H1 (cell line): ENCODE data around the gene NUP43. TPM values are rescaled to one million over a fixed set of nuclear protein-coding genes. Genes with fewer than 3 reads are reported as not detected.
"Not testable (repeated sequence)": the region's sequence is repeated elsewhere in the genome, so short reads cannot be mapped to it uniquely, and the experiment has no call there.

Source experiments
- CTCF ChIA-PET: fragments of 300-600 bp; sonication (Branson Sonifier 250); formaldehyde crosslinking; loops from one replicate; lab custom pipeline; 2021; ENCODE audit not compliant: partially characterized antibody; lab: Charles Lee
- POLR2A ChIA-PET: fragments of 300-600 bp; sonication (Branson Sonifier 250); formaldehyde crosslinking; loops from one replicate; lab custom pipeline; 2021; ENCODE audit warnings: inconsistent platforms; ENCODE audit not compliant: partially characterized antibody; lab: Charles Lee
- DNase-seq, 2 experiments: peaks; one replicate each; pipeline versions ENCODE4 v3.0.0 to v3.0.0-alpha.2; 2010 to 2022; ENCODE audit warnings: low spot score in 2 of 2, low read depth in 1 of 2, mixed read lengths in 1 of 2
- FAIRE-seq: peaks from 2 replicates; lab custom pipeline; 2011; peaks lifted over from hg19 to GRCh38; lab: Jason Lieb, UNC
- H2AFZ ChIP-seq: 2 replicates; pipeline ENCODE4 v1.8.1; 2012; ENCODE audit warnings: low read length, inconsistent platforms
- H2AK5ac ChIP-seq: 2 replicates; pipeline ENCODE4 v1.6.1; 2013; ENCODE audit warnings: low read depth, low read length
- H2BK120ac ChIP-seq: replicated peaks from 2 replicates; pipeline ENCODE3; 2013; ENCODE audit warnings: low read depth, low read length, inconsistent platforms
- H2BK12ac ChIP-seq: 2 replicates; pipeline ENCODE4 v1.6.1; 2013; ENCODE audit warnings: low read depth, low read length
- H2BK15ac ChIP-seq: 2 replicates; pipeline ENCODE4 v1.6.1; 2013; ENCODE audit warnings: low read length
- H2BK20ac ChIP-seq: 2 replicates; pipeline ENCODE4 v1.6.1; 2013; ENCODE audit warnings: low read length
- H2BK5ac ChIP-seq: 2 replicates; pipeline ENCODE4 v1.6.1; 2013; ENCODE audit warnings: low read depth, low read length
- H3K14ac ChIP-seq: 2 replicates; pipeline ENCODE4 v1.6.1; 2013; ENCODE audit warnings: inconsistent platforms; ENCODE audit not compliant: insufficient read length
- H3K18ac ChIP-seq: 2 replicates; pipeline ENCODE4 v1.6.1; 2013; ENCODE audit warnings: low read length; ENCODE audit errors: extremely low read depth
- H3K23ac ChIP-seq: 2 replicates; pipeline ENCODE4 v1.6.1; 2013; ENCODE audit warnings: inconsistent platforms; ENCODE audit not compliant: insufficient read length
- H3K23me2 ChIP-seq: 2 replicates; pipeline ENCODE4 v1.6.1; 2013; ENCODE audit warnings: low read depth, low read length
- H3K27ac ChIP-seq: 2 replicates; pipeline ENCODE4 v1.6.1; 2011; ENCODE audit warnings: low read depth, low read length, inconsistent platforms
- H3K27me3 ChIP-seq, 4 experiments: replicated peaks in 1 of 4; 1 replicate in 1 of 4; 2 replicates in 3 of 4; pipeline versions ENCODE4 v1.6.1 to v1.8.1; 2011 to 2013; ENCODE audit warnings: low read length in 3 of 4, mild to moderate bottlenecking in 3 of 4, inconsistent platforms in 2 of 4, mixed read lengths in 2 of 4, moderate library complexity in 1 of 4; ENCODE audit not compliant: control insufficient read depth in 3 of 4, insufficient read depth in 3 of 4; ENCODE audit errors: extremely low read depth in 1 of 4
- H3K36me3 ChIP-seq, 4 experiments: 2 replicates each; pipeline versions ENCODE4 v1.6.1 to v1.8.1; 2011 to 2013; ENCODE audit warnings: mild to moderate bottlenecking in 4 of 4, low read length in 3 of 4, moderate library complexity in 2 of 4, control low read depth in 1 of 4, inconsistent platforms in 1 of 4; ENCODE audit not compliant: insufficient read depth in 4 of 4, control insufficient read depth in 2 of 4
- H3K4ac ChIP-seq: replicated peaks from 2 replicates; pipeline ENCODE3; 2013; ENCODE audit warnings: low read length, low read depth, mixed read lengths, inconsistent platforms; ENCODE audit not compliant: insufficient read length
- H3K4me1 ChIP-seq, 4 experiments: replicated peaks in 1 of 4; 1 replicate in 1 of 4; 2 replicates in 3 of 4; pipeline versions ENCODE4 v1.6.1 to v1.8.1; 2011 to 2013; ENCODE audit warnings: low read length in 3 of 4, inconsistent platforms in 2 of 4, mixed read lengths in 1 of 4; ENCODE audit not compliant: insufficient read depth in 4 of 4, control insufficient read depth in 3 of 4
- H3K4me2 ChIP-seq, 2 experiments: 2 replicates each; pipeline versions ENCODE4 v1.6.1 to v1.8.1; 2011 to 2013; ENCODE audit warnings: low read depth in 2 of 2, low read length in 2 of 2, control low read depth in 1 of 2, inconsistent platforms in 1 of 2, mild to moderate bottlenecking in 1 of 2; ENCODE audit not compliant: insufficient read depth in 1 of 2
- H3K4me3 ChIP-seq, 4 experiments: fragments of 200-600, 300-600 bp in 1 of 4; sonication (generic), shearing (Covaris generic), sonication (Bioruptor Twin) in 1 of 4; 2 replicates each; pipeline versions ENCODE4 v1.5.1 to v1.8.1; 2011 to 2016; ENCODE audit warnings: low read length in 4 of 4, low read depth in 3 of 4, control low read depth in 2 of 4, inconsistent platforms in 2 of 4, mild to moderate bottlenecking in 2 of 4, mixed read lengths in 1 of 4, moderate library complexity in 1 of 4; ENCODE audit not compliant: insufficient read depth in 2 of 4; ENCODE audit errors: extremely low read depth in 1 of 4
- H3K56ac ChIP-seq: replicated peaks from 2 replicates; pipeline ENCODE3; 2013; ENCODE audit warnings: low read depth, mild to moderate bottlenecking, mixed read lengths, low read length, inconsistent platforms; ENCODE audit not compliant: insufficient read length
- H3K79me1 ChIP-seq: 2 replicates; pipeline ENCODE4 v1.6.1; 2013; ENCODE audit warnings: low read depth, low read length, control low read depth
- H3K79me2 ChIP-seq, 2 experiments: 2 replicates each; pipeline versions ENCODE4 v1.6.1 to v1.8.1; 2012 to 2013; ENCODE audit warnings: low read length in 2 of 2, mild to moderate bottlenecking in 2 of 2, inconsistent platforms in 1 of 2; ENCODE audit not compliant: insufficient read depth in 2 of 2, control insufficient read depth in 1 of 2
- H3K9ac ChIP-seq, 4 experiments: replicated peaks in 1 of 4; 1 replicate in 1 of 4; 2 replicates in 3 of 4; pipeline versions ENCODE4 v1.6.1 to v1.8.1; 2011 to 2013; ENCODE audit warnings: low read depth in 3 of 4, low read length in 3 of 4, control low read depth in 2 of 4, mild to moderate bottlenecking in 2 of 4, moderate library complexity in 2 of 4, inconsistent platforms in 1 of 4; ENCODE audit errors: extremely low read depth in 1 of 4
- H3K9me3 ChIP-seq, 2 experiments: 2 replicates each; pipeline versions ENCODE4 v1.6.1 to v1.8.1; 2012 to 2013; ENCODE audit warnings: mild to moderate bottlenecking in 2 of 2, moderate library complexity in 2 of 2, control low read depth in 1 of 2, inconsistent platforms in 1 of 2, low read depth in 1 of 2, low read length in 1 of 2, mixed read lengths in 1 of 2; ENCODE audit not compliant: insufficient read depth in 2 of 2
- H4K20me1 ChIP-seq, 2 experiments: replicated peaks in 1 of 2; 2 replicates each; pipeline versions ENCODE3 to v1.8.1; 2011 to 2013; ENCODE audit warnings: inconsistent platforms in 2 of 2, low read length in 2 of 2, mild to moderate bottlenecking in 1 of 2; ENCODE audit not compliant: insufficient read depth in 2 of 2, control insufficient read depth in 1 of 2
- H4K5ac ChIP-seq: 2 replicates; pipeline ENCODE4 v1.6.1; 2013; ENCODE audit warnings: low read length, low read depth, mixed read lengths, inconsistent platforms; ENCODE audit not compliant: insufficient read length
- H4K8ac ChIP-seq: 2 replicates; pipeline ENCODE4 v1.8.0; 2013; ENCODE audit warnings: mild to moderate bottlenecking, moderate library complexity, low read length, inconsistent platforms; ENCODE audit not compliant: insufficient read depth; ENCODE audit errors: extremely low read depth
- H4K91ac ChIP-seq: replicated peaks from 2 replicates; pipeline ENCODE3; 2013; ENCODE audit warnings: low read length, mixed read lengths, inconsistent platforms; ENCODE audit not compliant: insufficient read length
- WGBS, 2 experiments: shearing (Covaris generic) in 1 of 2; methylation state at CpG; one replicate each; pipeline versions ENCODE4 v1.1.6 to v1.1.7; 2013 to 2015; ENCODE audit warnings: low lambda C conversion rate in 2 of 2, mixed read lengths in 2 of 2, inconsistent platforms in 1 of 2, low coverage in 1 of 2, missing lambda C conversion rate in 1 of 2; ENCODE audit not compliant: insufficient replicate concordance in 2 of 2, insufficient coverage in 1 of 2, insufficient read length in 1 of 2; ENCODE audit errors: extremely low coverage in 1 of 2, missing lambda C conversion rate in 1 of 2; 5-methylcytosine and 5-hydroxymethylcytosine counted together
- polyA plus RNA-seq, 7 experiments: library from polyadenylated mRNA; depleted of rRNA in 3 of 7; stranded (reverse) in 5 of 7; unstranded in 2 of 7; fragments of >200 nt in 5 of 7; fragments of 200-250 nt in 2 of 7; gene quantifications; 1 replicate in 5 of 7; 2 replicates in 1 of 7; 4 replicates in 1 of 7; pipeline versions ENCODE4 v1.2.1 to v1.2.3, GENCODE V29; 2011 to 2013; ENCODE audit warnings: missing spikeins in 2 of 7, mixed read lengths in 2 of 7
- total RNA-seq: library from RNA; stranded (reverse); fragmentation: NEBNext Ultra II Directional; extraction: Animal tissue kit (Norgen Biotek cat#: 25700); gene quantifications from 2 replicates; pipeline ENCODE4 v1.2.1, GENCODE V29; 2021

Gene NUP43
- total and polyA plus RNA-seq, 2 of the 8 experiments (the other 6 are each of a cell fraction or from before 2014, with no cell fraction given) = 25.2 to 83.4 TPM

DNA sequence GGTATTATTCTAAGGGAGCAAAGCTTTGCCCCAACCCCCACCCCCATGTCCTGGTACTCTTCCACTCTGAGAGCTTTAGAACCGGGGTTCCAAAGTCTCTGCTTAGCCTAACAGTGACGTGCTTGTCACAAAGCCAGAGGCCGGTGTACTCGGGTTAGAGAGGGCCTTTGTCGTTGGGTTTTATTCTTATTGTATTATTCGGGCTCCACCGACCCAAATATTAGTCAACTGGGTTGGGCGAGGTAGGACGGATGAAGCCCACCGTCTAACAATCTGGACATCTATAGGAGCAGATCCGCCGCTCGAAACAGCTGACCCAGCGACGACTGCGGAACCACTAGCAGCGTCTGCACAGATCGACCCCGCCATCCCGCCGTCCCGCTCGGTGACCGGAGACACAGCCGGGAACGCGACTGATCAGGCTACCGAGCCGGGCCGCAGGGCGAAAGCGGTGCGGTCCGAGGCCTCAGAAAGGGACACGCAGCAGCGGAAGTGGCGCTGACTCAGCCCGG is 2.8 kb upstream of the NUP43 start:
- peaks cover 0 to 54% of the 10 kb centered on the region in 2 experiments for H3K79me2 ChIP-seq
- 0% methylated on average over 9 of the region's 38 CpGs; no CpG with 5 or more reads in 1 of the 2 experiments for WGBS, 2 experiments
- H3K18ac ChIP-seq, H3K27me3 ChIP-seq, H2BK15ac ChIP-seq, H3K23ac ChIP-seq, H2BK12ac ChIP-seq, H3K4me1 ChIP-seq, H4K20me1 ChIP-seq, H3K23me2 ChIP-seq, H3K56ac ChIP-seq, H3K4ac ChIP-seq, H2BK20ac ChIP-seq, DNase-seq, H3K14ac ChIP-seq, FAIRE-seq, H2AFZ ChIP-seq, H3K27ac ChIP-seq, H3K79me1 ChIP-seq, H2BK5ac ChIP-seq, H2AK5ac ChIP-seq, H3K36me3 ChIP-seq, H3K9me3 ChIP-seq: not testable (repeated sequence)
- peak overlapping the region in 3 of 4 experiments; percentile 45 to 64 (median 55); a peak in 3 of 7 replicates for H3K9ac ChIP-seq
- H4K5ac ChIP-seq = peak overlapping the region; percentile 68
- peak overlapping the region; percentile 75 to 83 for H3K4me2 ChIP-seq
- peak overlapping the region; percentile 47 to 93 (median 60) for H3K4me3 ChIP-seq
- H2BK120ac ChIP-seq = peak overlapping the region; percentile 96
- H4K8ac ChIP-seq = peak overlapping the region; percentile 83; the same call in 1 of the 2 replicates
- CTCF ChIA-PET = interaction anchor here (1.0 kb wide), 1 partner anchor 10 kb away, joined by 3 read pairs; no protein-coding TSS in a partner anchor
- POLR2A ChIA-PET = interaction anchor here (1.2 to 1.8 kb wide), 3 partner anchors 31 to 183 kb away, joined by 3 to 11 read pairs (median 3); partner anchors contain the start of genes GINM1 and LATS1
- peak overlapping the region; percentile 91 for H4K91ac ChIP-seq
